Measurements from ENCODE around the gene MYO15B.
A peak's percentile ranks its signal among the peaks of the same experiment; 100 is the strongest.

The MYO15B gene

DNA sequence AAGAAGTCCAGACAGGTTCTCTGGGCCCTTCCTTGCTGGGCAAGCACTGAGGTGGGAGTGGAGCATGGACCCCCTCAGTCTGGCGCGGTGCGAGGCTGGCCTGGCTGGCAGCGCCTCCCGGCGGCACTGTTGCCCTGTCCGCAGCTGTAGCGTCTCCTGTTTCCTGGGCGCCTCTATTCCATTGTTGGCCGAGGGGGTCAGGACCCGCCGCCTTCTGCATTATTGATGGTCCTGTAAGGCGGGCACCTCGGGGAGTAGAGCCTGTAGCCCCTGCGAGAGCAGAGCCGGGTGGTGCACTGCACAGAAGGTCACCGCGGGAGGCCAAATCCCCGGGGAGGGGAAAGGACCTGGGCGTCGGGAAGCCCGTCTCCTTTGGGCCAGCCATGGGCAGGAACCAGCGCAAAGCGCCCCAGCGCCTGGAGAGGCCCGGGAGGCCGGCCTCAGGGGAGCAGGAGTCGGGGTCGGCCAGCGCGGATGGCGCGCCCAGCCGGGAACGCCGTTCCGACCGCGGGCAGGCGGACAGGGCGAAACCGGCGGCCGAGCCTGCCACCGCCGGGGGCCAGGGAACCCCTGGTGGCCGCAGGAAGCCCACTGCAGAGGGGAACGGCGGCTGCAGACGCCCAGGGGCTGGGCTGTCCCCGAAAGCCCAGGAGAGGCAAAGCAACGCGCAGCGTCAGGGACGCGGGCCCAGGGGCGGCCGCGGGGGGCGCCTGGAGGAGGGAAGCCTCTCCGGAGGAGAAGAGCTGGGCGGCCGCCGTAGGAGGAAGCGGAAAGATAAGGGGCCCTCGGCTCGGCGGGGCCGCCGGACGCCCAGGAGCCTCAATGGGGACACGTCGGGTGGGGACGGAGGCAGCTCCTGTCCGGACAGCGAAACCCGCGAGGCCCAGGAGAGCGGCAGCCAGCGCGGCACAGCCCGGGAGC lies at the start of gene MYO15B:
Gene MYO15B (plus strand): TSS at position 126 of the 921 bp plus-strand sequence. CDS start 258 bp downstream, at position 384.
- peak; percentile 67 for DNase-seq

DNA sequence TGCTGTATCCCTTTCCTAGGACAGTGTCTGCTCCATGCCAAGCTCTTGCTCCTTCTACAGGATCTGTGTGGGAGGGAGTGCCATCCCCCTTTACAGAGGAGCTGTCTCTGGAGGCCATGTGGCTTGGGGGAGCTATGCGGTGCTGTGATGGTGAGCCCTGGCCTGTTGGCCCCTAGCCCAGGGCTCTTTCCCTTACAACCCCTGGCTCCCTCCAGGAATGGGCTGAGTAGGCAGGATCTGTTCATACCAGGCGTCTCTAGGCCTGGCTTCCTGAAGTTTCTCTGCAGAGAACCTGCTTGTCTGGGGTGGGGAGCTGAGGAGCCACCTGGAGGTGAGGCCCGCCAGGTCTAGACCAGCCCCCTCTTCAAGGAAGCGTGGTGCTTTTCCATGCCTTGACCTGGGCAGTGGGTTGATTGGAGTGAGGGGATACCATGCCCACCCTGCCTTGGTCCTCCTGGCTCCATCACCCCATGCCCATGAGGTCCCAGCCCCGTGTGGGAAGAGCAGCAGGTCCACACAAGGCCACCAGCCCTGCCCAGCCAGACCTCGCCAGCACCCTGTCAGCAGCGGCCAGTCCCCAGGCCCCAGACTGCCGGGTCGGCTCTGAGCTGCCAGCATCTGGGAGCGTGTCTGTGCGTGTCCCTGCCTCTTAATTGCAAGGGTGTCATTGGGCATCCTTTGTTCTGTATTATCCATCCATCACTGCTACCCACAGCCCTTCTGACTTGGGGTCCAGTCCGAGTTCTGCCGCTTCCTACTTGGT lies 47.5 kb upstream of the MYO15B start:
- no peak for DNase-seq

DNA sequence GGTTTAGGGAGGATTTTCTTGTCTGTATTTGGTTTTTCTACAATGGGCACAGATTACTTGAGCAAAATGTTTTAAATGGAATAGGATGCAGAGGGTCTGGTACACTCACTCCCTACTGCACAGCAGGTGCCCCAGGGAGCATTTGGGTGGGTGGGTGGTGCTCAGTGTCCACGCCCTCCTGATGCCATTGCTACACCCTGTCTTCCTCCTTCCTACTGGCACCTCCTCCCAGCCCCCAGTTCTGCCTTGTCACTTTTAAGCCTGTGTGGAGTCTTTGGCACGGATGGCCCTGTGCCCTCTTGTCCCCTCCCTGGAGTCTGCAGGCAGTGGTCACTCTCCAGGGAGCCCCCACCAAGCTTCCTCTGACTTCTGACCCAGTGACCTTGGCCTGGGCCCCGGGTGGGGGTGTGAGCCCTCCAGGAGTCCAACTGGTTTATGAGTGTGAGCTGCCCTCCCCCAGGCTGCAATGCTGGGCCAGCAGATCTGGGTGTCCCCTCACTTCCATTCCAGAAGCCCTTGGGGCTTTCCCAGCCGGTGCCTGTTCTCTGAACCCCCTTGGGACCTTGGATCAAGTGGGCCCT lies 46.6 kb upstream of the MYO15B start:
- no peak for DNase-seq

DNA sequence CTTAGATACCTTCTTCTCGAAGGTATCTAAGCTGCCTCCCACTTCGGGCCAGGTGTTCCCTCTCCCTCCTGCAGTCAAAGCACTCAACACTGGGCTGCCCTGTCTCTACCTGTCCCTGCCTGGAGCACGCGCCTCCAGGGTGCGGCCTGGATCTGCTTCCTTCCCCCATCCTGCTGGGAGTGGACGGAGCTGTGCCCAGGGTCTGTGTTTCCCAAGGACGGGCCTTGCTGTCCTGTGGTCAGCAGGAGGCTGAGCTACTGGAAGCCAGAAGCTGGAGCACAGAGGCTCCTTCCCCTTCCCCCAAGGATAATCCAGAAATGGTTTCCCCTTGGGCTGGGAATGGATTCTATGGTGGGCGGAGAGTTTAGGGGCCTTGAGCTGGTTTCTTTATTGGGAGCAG lies 45.4 kb upstream of the MYO15B start:
- no peak for DNase-seq

DNA sequence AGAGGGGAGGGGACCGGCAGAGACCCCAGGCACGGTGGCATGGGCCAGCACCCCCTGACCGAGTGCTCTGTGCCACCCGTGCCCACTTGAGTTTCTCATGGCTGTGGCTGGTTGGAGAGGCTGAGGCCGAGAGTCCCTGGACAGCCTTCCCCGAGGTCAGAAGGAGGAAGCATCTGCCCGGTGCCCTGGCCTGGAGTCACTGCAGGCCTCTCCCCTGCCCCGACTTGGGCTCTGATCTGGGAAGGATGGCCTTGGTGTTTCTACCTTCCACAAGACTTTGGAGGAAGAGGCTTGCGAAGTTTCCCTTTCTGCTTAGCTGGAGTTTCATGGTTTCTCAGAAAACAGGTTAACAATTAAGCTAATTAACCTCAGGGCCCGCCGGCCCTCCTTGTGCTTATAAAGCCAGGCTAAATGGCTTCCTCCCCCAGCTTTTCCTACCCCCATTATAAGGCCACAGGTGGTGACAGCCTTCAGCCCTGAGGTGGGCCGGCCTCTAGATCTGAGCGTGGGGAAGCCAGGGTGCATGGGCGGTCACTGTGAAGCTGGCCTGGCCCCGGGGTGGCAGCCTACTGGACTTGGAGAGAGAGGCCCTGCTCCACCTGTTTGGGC lies 44.8 kb upstream of the MYO15B start:
- DNase-seq, result no peak

DNA sequence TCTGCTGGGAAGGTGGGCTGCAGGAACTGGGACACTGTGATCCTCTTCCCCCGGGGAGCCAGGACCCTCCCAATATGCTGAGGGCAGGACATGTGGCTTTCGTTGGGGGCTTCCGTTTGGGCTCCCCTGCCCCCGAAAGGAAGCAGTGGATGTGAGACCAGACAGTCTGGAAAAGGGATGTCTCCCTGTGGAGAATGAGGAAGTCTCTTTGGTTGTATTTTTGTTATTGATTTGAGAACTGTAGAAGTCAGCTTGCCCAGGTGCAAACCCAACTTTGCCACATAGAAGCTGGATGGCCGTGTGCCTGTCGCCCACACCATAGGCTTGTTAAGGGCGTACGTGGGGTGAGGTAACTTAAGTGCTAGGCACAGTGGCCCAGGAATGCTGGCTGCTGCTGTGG lies 43.4 kb upstream of the MYO15B start:
- no peak for DNase-seq

DNA sequence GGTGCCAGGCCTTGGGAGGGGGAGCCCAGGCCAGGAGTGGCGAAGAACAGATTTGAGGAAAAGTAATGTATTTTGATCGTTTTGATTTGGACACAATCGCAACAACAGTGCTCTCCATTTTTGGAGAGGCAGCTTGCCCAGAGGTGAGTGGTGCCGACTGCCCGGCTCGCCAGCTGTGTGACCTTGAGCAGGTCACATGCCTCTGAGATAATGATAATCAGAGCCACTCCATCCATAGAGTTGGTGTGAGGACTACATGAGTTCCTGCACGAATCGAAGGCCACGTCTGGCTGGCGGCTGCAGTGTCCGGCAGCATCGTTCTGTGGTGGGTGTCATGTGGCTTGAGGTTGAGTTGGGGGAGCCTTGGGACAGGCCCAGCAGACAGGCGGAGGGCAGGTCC lies 41.4 kb upstream of the MYO15B start:
- no peak for DNase-seq

DNA sequence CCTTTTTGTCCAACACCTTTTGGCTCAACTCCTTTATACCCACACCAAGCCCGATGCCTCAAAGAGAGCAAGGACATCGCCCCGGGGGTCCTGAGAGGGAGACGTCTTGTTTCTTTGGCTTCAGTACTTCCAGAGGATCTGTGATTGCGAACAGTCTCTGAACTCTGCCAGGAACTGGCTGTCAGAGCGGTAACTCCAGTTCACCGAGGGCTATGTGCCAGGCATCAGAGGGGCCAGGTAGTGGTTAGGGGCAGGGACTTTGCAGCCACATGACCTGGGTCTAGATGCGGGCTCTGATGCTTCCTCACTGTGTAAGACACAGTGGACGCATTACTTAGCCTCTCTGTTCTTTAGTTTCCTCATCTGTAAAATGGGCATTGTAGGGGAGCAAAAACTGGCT lies 40.5 kb upstream of the MYO15B start:
- DNase-seq, result no peak

DNA sequence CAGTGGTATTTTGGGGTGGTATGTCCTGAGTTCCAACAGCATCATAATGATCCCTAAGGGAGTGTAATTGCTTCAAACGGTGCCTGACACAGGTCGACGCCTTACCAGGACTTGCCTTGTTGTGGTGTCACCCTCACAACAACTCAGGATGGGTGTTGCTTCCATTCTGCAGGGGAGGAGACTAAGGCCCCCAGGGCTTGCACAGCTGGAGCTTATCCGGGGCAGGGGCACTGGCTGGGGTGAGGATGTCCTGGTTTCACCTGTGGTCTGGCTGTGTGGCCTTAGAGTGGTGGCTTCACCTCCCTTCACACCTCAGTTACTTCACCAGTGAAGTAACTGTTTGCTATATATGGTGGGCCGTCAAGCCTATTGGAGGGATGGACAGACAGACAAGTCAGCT lies 38.8 kb upstream of the MYO15B start:
- no peak for DNase-seq

DNA sequence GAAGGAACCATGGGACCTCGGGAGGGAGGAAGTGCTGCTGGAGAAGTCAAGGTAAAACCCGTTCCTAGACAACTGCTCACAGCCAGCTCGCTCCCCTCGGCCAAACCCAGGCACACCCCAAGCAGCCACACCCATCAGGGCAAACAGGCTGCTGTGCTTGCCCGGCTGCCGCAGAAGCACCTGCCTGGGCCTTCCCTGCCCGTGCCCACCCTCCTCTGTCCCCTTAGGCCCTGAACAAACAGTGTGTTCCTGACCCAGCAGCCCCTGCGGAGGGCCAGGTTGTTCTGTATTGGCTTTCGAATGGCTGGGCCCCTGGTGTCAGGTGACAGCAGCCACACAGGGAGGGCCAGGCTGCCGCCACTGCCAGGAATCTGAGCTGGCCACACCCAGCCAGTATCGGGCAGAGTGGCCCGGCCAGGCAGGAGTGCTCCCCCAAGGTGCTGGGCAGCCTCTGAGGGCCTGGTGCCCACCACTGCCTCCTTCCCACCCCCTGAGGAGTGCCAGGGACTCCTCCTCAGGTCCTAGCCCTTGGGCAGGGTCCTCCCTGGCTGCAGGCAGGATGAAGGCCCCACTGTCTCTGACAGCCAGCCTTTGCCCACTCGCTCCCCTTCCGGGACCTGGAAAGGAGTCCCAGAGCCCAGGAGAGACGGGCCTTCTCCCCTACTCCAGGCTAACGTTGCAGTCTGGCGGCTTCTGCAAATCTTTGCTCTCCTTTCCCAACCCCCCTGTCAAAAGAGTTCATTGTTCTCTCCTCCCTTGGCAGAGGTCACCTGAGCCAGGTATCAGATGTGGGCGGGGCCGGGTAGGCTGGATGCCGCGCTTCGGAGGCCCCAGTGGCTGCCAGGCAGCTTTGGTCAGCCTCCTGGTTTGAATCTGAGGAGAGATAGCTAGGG lies 38.1 kb upstream of the MYO15B start:
- DNase-seq, result no peak

DNA sequence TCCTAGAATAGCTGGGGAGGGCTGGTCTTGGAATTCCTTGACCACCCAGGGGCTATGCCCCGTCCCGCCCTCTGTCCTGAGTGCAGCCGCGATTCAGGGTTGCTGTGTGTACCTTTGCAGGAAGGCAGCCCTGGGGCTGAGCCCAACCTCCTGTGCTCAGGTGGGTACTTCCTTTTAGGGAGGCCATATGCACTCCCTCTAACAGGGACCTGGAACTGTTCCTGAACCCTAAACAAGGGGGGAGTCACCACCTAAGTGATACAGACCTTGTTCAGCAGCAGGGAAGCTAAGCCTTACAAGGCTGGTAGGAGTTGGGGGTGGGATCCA lies 37.5 kb upstream of the MYO15B start:
- DNase-seq, result no peak

DNA sequence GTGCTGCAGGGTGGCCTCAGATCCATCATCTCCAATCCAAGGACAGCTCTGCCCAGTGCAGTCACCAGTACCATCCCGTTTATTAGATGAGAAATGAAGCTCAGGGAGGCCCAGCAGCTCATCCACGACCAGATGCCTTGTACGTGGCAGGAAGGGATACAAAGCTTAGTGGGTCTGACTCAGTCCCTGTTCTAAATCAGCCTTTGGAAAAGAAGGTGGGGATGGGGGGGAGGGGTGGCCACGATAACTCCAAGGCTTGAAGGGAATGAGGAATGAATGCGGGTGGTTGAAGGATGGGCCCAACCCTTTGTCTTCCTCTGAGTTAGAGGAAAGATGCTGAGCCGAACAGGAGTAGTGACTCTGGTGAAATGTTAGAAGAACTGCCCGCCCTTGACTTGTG lies 36.3 kb upstream of the MYO15B start:
- no peak for DNase-seq

DNA sequence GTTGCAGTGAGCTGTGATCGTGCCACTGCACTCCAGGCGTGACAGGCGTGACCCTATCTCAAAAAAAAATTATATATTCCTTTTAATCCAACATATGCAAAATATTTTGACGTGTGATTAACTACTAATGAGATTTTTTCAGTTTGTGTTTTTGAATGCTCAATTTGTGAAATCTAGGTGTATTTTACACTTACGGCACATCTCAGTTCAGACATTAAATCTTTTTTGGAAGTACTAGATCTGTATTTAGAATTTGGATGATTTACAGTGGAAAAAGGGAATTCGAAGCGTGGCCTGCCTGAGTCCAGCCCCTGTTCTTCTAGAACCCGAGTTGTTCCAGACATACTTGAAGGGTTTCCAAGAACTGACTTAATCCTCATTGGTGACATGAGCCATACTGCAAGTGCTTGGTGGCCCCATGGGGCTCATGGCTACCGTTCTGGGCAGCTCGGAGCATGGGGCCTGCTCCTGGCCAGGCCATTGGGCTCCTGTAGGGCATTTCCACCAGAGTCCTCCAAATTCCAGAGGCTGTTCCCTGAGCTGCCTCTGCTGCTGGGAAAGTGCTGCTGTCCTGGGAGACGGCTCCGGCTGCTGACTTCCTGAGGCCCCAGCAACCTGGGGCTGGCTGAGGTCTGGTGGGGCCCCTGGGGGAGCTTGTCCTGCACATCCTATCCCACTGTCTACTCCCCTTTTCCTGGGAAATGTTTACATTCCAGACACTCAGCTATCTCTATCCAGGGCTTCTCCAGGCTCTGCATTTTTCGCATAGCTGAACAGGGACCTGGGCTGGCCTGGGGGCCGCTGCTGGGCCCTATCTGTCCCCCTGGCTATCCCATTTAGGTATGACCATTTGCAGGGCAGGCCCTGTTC lies 34.9 kb upstream of the MYO15B start:
- DNase-seq, result no peak

DNA sequence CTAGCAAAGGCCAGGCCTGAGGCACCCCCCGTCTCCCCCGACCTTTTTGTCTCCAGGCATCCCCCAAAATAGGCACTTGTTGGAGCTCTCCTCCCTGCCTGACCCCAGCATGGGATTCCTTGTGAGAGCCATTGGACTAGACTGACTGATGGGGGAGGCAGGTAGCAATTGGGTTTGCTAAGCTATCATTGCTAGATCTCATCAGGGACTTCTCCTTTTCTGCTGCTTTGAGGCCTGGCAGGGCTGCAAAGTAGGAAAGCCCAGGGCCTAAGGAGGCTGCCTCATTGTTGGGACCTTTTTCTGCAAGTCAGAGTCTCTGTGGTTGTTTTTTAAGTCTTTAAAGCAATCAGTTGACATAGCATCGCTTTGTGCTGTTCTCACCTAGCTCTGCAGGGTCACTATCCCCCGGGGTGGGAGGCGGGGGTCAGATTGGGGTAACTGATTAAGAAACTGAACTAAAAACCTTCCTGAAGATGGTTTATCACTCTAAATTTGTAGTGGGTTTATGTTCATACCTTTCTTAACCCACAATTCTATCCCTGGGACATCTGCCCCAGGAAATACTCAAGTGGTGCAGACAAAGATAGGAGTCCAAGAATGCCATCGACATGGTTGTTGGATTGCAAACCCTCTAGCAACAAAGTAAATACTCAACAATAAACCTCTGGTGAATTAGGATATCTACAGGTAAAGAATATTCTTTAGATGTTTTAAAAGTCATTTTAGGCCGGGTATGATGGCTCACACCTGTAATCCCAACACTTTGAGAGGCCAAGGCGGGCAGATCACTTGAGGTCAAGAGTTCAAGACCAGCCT lies 34.1 kb upstream of the MYO15B start:
- no peak for DNase-seq

DNA sequence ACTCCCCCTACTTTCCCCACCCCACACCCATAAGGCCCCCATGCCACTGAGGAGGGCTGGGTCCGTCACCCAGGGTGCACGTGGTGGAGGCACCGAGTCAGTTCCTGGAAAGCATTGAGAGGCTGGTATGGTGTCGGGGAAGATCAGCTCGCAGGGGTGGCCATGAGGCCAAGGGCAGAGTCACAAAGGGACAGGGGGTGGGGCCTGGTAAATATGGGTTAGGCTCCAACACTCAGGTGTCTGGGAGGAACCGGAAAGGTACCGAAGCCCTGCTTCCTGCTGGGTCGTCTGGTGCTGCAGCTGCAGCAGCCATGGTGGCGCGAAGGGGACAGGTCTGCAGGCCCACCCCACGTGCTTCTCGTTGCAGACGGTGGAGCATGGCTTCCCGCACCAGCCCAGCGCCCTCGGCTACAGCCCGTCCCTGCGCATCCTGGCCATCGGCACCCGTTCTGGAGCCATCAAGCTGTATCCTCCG lies 31.9 kb upstream of the MYO15B start:
- no peak for DNase-seq

DNA sequence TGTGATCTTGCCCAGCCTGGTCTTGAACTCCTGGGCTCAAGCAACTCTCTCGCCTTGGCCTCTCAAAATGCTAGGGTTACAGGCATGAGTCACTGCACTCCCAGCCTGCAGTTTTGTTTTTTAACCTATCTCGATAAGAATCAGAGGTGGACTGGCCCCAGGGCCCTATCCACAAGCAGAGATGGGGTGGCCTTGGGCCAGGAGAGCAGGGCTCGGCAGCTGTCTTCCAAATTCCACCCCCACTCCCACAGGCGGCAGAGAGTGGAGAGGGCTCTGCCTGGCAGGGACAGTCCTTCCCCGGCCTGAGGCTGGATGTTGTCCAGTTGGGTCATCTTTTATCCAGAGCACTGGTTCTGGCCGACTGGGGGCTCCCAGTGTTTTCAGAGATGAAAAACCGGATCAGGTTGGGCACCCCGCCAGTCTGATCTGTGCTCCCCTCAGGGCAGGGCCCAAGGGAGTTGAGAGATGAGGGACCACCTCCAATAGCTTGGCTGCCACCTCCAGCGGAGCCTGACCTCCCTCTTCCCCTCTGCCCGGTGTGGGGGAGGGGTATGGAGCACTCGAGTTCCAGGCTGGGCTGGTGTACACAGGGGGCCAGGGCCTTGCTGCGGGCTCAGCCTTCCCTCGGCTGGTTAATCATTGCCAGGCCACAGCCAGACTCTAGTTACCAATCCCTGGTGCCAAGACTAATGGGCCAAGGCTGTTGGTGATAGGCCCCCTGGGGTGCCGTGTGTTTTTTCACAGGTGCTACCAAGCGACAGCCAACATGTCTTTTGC lies 30.3 kb upstream of the MYO15B start:
- DNase-seq, result no peak

DNA sequence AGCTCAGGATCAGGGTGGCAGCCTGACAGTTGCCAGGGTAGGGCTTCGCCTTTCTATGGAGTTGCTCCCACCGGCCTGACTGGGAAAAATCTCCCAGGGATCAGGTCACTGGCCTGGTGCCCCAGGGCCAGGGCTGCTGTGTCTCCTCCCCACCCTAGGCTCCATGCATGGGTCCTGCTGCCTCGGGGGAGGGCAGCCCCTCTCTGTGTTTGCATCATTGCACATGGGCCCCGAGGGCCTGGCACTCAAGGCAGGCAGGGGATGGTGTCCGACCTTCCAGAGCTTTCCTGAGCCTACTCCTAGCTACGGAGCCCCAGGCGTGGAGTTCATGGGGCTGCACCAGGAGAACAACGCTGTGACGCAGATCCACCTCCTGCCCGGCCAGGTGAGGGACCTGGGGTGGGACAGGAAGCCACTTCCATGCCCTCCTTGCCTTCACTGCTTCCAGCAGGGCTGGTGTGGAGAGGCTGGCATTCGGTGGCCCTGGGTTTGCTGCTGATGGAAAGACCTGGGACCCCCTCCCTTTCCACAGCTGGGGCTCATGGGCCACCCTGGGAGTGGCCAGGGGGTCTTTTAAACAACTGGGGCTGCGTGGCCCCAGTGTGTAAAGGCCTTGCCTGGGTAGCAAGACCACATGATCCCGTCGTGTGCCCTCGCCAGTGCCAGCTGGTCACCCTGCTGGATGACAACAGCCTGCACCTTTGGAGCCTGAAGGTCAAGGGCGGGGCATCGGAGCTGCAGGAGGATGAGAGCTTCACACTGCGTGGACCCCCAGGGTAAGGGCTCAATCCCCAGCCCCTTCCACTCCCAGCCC lies 29.5 kb upstream of the MYO15B start:
- DNase-seq, result no peak

DNA sequence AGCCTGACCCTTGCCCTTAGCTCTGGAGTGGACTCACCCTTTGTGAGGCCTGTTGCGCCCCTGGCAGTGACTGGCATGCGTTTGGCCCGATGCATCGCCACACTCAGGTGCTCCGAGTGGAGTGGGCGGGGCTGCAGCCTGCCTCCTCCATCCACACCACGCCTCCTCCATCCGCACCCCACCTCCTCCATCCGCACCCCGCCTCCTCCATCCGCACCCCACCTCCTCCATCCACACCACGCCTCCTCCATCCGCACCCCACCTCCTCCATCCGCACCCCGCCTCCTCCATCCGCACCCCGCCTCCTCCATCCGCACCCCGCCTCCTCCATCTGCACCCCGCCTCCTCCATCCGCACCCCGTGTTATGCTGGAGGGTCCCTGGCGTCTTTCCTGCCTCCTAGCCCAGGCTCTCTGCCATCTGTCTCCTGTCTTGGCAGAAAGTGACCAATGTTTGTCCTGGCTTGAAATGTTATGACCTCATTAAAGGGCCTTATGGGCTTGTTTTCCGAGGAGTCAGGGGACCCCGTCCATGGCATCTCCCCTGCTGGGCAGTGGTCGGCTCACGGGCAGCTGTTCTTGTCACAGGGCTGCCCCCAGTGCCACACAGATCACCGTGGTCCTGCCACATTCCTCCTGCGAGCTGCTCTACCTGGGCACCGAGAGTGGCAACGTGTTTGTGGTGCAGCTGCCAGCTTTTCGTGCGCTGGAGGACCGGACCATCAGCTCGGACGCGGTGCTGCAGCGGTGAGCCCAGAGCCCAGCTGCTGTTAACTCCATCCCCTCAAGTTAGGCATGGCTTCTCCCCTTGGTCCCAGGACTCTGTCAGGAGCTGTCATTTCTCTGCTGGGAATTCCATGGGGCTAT lies 28.7 kb upstream of the MYO15B start:
- DNase-seq, result no peak

All from activated gamma-delta T cell treated with Interleukin-2 at 50 U/mL for 16 hours (primary cell).